A673 (cell line): ENCODE data around the gene CDC42BPA. TPM values are rescaled to one million over a fixed set of nuclear protein-coding genes. Genes with fewer than 3 reads are reported as not detected.

Source experiments
- BruUV-seq: library from RNA; stranded (reverse); fragments of 400-500 nt; replicated peaks from 2 replicates; lab custom pipeline; 2021; lab: Mats Ljungman, UMichigan
- CTCF ChIA-PET: fragments of 300-600 bp; sonication (Branson Sonifier 250); formaldehyde crosslinking; loops from one replicate; lab custom pipeline; 2022; ENCODE audit warnings: antibody characterized with exemption; lab: Charles Lee
- POLR2A ChIA-PET: fragments of 300-600 bp; sonication (Branson Sonifier 250); formaldehyde crosslinking; loops from one replicate; lab custom pipeline; 2022; ENCODE audit warnings: antibody characterized with exemption; ENCODE audit not compliant: low non-redundant PET; lab: Charles Lee
- DNase-seq: peaks from one replicate; pipeline ENCODE4 v3.0.0-alpha.2; 2015; ENCODE audit warnings: low spot score
- H3K27ac ChIP-seq: fragments of 200-600 bp; sonication (generic); 2 replicates; pipeline ENCODE4 v1.5.1; 2016; ENCODE audit warnings: mixed run types, low read depth, mild to moderate bottlenecking, mixed read lengths, antibody characterized with exemption, low read length; ENCODE audit not compliant: poor library complexity, severe bottlenecking
- H3K27me3 ChIP-seq: fragments of 200-600 bp; sonication (generic); replicated peaks from 2 replicates; pipeline ENCODE4 v1.6.1; 2017; ENCODE audit warnings: mixed run types, low read depth, mild to moderate bottlenecking, mixed read lengths, antibody characterized with exemption, low read length; ENCODE audit not compliant: insufficient read depth, poor library complexity
- H3K36me3 ChIP-seq: fragments of 200-600 bp; sonication (generic); 2 replicates; pipeline ENCODE4 v1.6.1; 2016; ENCODE audit warnings: mixed run types, mild to moderate bottlenecking, mixed read lengths, antibody characterized with exemption, low read length; ENCODE audit not compliant: insufficient read depth, poor library complexity, severe bottlenecking
- H3K4me1 ChIP-seq: fragments of 200-600 bp; sonication (generic); 2 replicates; pipeline ENCODE4 v1.6.1; 2017; ENCODE audit warnings: mixed run types, mild to moderate bottlenecking, mixed read lengths, antibody characterized with exemption, low read length; ENCODE audit not compliant: insufficient read depth, poor library complexity, severe bottlenecking
- H3K4me3 ChIP-seq: fragments of 200-600 bp; sonication (generic); 2 replicates; pipeline ENCODE4 v1.5.1; 2016; ENCODE audit warnings: low read depth, mixed run types, mild to moderate bottlenecking, mixed read lengths, low read length; ENCODE audit not compliant: poor library complexity, severe bottlenecking
- H3K9me3 ChIP-seq: fragments of 200-600 bp; sonication (generic); 2 replicates; pipeline ENCODE4 v1.6.1; 2016; ENCODE audit warnings: mixed run types, low read depth, mild to moderate bottlenecking, mixed read lengths, antibody characterized with exemption, low read length; ENCODE audit not compliant: poor library complexity, severe bottlenecking
- CTCF ChIP-seq: fragments of 300-800, 200-600 bp; sonication (generic); conservative IDR thresholded peaks from 2 replicates; pipeline ENCODE4 v1.5.1; 2017; ENCODE audit warnings: low read depth, mild to moderate bottlenecking, antibody characterized with exemption, low read length, moderate library complexity, mixed read lengths
- EZH2 ChIP-seq: fragments of 200-600 bp; sonication (generic); IDR thresholded peaks from 2 replicates; pipeline ENCODE4 v1.6.1; 2017; ENCODE audit warnings: borderline replicate concordance, low read depth, mild to moderate bottlenecking, mixed read lengths, antibody characterized with exemption, low read length; ENCODE audit not compliant: poor library complexity, severe bottlenecking
- intact Hi-C: fragments of 100-400 bp; cut with micrococcal nuclease; formaldehyde crosslinking; loops from one replicate; pipeline ENCODE4 v1.10.0; 2022; ENCODE audit not compliant: unreplicated experiment
- total RNA-seq: library from RNA; stranded (reverse); gene quantifications from 2 replicates; pipeline ENCODE4 v1.2.3, GENCODE V29; 2021

CDC42BPA gene
- total RNA-seq, 1 experiment from 2014 or later, result 21.7 TPM

- Histone ChIP-seq H3K4me1 (no peaks in the 10 kb centered on the region), H3K27me3 (no peaks in the 10 kb centered on the region), H3K4me3 (no peak overlapping the region), H3K9me3 (no peaks in the 10 kb centered on the region), H3K36me3 (no peaks in the 10 kb centered on the region), H3K27ac (no peak overlapping the region)
- TF ChIP-seq CTCF (no peak), EZH2 (no peak)
- BruUV-seq, result no TSS peak
- ChIA-PET POLR2A (no interaction called here), CTCF (no interaction called here)
- DNase-seq, result no peak
- intact Hi-C loops, result no loop called here
Measured at GRCh38 chr1:226960256-226960655, 358.0 kb downstream of the CDC42BPA start.

DNA sequence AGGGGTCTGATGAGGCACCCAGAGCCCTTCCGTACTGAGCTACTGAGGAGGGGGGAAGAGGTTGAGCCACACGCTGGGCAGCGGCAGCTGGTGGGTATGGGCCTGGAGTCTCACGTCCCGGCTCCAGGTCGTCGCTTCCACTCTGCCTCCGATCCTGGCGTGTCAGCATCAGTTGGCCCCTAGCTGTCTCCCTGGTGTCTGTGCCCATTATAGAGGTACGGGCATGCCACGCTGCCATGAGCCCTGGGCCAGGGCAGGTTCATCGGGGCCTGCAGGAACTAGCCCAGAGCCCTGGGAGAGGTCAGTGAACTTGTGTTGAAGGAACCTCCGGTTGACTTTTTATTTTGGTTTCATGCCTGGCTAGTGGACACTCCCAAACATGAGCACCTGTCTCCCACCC is 360.0 kb downstream of the CDC42BPA start:
- BruUV-seq, result no TSS peak
- Histone ChIP-seq H3K4me3 (no peak overlapping the region), H3K27me3 (no peaks in the 10 kb centered on the region), H3K36me3 (no peaks in the 10 kb centered on the region), H3K4me1 (no peaks in the 10 kb centered on the region), H3K9me3 (no peaks in the 10 kb centered on the region), H3K27ac (no peak overlapping the region)
- no peak for TF ChIP-seq EZH2
- no peak for DNase-seq
- intact Hi-C loops, result no loop called here
- ChIA-PET CTCF (no interaction called here), POLR2A (no interaction called here)

DNA sequence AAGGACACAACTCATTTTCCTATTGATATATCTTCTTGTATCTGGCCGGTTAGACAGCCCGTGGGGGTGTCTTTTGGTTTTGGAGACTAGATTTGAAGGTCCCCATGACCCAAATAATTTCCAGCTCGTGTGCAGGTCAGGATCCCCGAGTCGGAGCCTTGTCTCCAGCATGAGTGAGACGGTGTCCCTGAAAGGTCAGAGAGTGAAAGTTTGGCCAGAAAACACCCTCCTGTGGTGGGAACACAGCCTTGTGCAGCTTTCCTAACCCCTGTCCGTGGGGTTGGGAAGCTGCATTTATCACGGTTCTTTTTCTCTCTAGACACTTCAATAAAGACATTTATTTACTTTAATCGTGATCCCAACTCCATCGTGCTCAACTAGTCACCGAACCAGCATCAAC is 360.6 kb downstream of the CDC42BPA start:
- H3K27ac ChIP-seq, result no peak overlapping the region
- H3K4me1 ChIP-seq, result no peaks in the 10 kb centered on the region
- no TSS peak for BruUV-seq
- DNase-seq, result no peak
- ChIA-PET POLR2A (interaction anchor here (0.6 kb wide), 1 partner anchor 1982 kb away, joined by 9 read pairs; no protein-coding TSS in a partner anchor), CTCF (no interaction called here)
- TF ChIP-seq CTCF (no peak), EZH2 (no peak)
- no peak overlapping the region for H3K4me3 ChIP-seq
- no peaks in the 10 kb centered on the region for H3K9me3 ChIP-seq
- no peaks in the 10 kb centered on the region for H3K36me3 ChIP-seq
- intact Hi-C loops, result no loop called here
- H3K27me3 ChIP-seq, result no peaks in the 10 kb centered on the region
